NCI-H345 (cell line): ENCODE results near the gene APMAP.

Experiments used
- DNase-seq: peaks from one replicate; lab custom pipeline; 2025; lab: John Stamatoyannopoulos, UW

The APMAP gene

GRCh38 chr20:24987873-24988835, 4.4 kb downstream of the APMAP start:
- no peak for DNase-seq

GRCh38 chr20:24987244-24987643, 5.3 kb downstream of the APMAP start:
- DNase-seq: peak; percentile 31

GRCh38 chr20:24986436-24987015, 6.0 kb downstream of the APMAP start:
- DNase-seq: peak; percentile 54

DNA sequence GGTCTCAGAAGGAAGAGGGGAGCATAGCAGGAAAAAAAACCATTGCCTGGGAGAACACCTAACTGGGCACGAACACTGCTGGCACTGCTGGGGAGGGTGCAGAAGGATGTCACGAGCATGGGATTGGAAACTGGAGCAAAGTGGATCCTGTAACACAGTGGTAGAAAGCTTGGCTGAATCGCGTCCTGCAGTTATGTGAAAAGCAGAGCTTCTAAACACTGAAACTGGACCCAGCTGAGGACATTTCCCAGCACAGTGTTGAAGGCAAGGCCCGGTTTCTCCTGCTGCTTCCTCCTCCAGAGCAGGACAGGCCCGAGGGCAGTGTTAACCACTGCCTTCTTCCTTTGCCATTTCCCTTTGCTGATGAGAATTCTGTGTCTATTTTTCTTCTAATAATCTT, 6.7 kb downstream of the APMAP start:
- no peak for DNase-seq

DNA sequence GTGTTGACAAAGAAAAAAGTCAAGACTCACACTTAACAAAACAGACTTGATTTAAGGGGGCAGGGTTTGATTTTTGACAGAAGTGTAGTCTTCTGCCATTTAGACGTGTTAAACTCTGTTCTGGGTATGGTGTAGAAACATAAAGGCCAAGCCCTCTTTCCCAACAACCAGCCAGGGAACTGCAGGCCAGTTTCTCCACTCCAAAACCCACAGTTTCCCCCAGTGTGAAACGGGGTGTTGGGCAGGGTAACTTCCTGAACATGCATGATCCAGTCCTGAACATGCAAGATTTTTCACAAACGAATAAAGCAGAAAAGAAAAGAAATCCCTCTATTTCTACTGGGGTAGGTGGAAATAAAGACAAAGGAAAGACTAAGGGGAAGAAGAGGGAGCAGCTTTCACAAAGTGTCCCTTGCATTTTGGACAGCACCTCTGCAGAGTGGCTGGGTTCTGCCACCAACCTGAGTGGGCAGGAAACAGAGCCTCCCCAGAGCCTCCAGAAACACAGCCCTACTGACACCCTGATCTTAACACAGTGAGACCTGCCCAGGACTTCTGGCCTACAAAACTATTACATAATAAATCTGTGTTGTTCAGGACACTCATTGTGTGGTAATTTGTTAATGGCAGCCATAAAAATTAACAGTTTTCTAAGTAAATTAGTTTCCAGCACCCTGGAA, 7.5 kb downstream of the APMAP start:
- no peak for DNase-seq

DNA sequence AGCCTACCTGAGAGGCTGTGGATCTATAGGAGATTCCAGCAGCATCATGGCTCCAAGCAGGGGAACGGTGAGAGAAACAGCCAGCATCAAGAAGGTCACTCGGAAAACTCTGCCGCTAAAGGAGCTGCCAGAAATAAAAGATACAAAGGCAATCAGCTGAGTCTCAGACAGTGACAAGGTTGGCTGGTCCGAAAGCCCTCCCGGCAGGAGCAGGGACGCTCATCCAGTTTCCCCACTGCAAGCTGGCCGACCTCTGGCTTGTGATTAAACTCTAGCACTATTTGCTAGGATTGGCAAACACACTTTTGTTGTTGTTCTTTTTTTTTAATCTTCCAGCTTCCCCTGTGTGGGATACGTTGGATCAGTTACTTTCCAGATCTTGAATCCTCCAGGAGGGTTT, 8.7 kb downstream of the APMAP start:
- no peak for DNase-seq

DNA sequence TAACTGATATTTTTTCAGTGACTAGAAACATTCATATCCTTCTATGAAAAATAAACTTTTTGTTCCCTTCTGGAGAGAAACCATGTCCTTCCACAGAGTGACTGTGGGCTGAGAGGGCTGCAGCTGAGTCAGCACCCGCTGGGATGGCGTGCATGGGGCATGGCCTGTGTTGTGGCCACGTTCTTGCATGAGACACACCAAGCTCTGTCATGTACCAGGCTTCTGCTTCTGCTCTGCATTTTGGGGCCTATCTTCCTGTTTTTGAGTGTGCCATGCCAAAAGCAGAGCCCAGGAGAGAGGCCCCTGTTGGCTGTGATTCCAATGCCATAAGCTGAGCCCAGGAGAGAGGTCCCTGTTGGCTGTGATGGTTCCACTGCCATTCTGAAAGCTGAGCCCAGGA, 10.8 kb downstream of the APMAP start:
- DNase-seq: no peak

DNA sequence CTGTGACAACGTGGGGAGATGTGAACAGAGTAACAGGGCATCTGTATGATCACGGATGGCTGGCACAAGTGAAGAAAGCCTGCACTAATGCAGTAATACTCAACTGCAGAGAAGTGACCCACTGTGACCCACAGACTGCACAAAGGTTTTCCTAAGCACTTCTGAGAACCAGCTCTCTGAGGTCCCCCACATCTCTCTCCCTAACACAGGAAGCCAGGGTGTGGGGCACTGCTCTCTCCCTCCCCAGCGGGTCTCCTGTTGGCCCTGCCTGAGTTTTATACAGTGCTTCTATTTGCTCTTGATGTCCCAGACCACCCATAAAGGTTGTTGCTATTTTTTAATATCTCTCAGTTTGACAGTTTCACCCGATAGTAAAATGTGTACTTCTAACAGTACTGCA, 11.3 kb downstream of the APMAP start:
- DNase-seq: no peak

GRCh38 chr20:24980291-24981053, 12.1 kb downstream of the APMAP start:
- no peak for DNase-seq

DNA sequence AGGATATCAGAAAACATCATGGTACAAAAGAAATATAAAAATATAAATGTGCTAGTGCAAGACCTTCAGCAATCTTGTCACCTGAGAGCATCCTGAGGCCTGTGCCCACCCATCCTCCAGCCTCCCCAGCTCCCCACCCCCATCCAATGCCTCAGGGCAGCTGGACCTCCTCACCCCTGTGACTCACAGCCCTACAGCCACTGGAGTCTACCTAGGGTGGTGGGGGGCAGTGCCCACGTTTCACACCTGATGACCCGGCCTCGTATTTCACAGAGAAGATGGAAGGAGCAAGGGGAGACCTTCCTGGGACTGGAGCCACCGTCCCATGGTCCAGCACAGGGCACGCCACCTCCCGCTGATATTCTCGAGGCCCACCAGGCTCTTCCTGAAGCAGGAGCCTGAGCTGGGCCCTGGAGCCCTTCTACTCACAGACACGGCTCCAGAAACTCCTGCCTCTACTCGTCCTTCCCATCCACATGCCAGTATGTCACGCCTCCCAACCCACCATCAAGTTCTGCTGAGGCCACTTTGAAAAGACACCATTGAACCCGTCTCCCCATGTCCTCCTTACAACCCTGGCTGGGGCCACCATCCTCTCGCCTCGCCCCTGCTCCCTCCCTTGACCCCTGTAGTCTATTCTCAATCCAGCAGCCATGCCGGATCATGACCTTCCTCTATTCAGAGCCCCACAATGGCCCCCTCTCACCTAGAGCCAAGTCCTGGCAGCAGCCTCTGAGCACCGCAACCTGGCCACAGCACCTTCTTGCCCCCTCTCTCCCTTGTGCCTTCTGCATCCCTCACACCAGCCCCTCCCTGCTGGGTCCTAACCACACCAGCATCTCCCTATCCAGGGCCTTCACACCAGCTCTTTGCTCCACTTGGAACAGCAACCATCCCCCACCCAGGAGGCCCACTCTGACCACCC, 13.3 kb downstream of the APMAP start:
- no peak for DNase-seq

DNA sequence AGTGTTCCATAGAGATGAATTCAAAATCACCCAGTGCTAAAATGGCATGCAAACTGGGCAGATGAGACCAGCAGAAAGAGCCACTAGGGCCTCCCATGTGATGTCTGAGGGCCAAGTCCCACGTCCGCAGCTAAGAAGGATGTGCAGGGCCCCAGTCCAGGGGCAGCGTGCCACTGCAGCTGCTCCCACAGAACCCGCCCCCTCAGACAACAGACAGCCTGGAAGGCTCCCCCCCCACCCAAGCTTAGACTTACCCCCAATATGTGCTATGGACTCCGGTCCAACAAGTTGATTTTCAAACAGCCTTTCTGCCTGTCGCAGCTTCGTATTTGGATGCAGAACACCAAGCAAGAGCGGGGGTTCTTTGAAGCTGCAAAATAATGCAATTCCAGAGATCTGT, 14.0 kb downstream of the APMAP start:
- no peak for DNase-seq

DNA sequence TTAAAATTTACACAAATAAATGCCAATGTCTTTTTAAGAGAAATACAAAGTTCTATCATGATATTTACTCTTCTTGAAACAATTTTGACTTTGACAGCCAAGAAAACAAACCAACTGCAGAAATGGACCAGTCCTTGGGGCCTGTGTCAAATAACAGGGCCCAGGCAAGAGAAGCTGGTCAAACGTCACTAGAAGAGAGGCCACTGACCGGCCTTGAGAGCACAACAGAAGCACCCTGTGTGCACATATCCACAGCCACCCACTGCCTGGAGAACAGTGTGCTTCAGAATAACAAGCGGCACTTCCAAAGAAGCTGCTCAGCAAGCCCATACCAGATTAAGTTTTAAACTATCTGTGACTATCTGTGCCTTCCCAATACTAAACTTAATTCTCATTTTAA, 14.8 kb downstream of the APMAP start:
- no peak for DNase-seq

DNA sequence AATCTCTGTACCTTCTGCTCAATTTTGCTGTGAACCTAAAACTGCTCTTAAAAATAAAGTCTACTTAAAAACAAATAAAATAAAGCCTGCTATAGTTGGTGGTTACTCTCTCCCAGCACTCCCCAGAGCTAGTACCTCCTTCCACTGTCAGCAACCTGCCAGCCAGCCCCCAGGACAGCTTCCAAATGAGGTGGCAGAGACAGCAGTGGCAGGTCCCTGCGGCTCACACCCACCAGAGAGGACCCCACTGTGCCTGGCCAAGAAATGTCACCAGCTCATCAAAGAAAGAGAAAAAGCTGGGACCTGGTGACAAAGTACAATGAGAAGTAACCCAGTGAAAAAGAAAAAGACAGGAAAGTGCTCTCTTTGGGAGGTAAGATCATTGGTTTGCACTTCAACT, 15.2 kb downstream of the APMAP start:
- no peak for DNase-seq

GRCh38 chr20:24972341-24972740, 20.2 kb downstream of the APMAP start:
- no peak for DNase-seq

- DNase-seq: no peak
These were observed 21.0 kb downstream of the APMAP start for GRCh38 chr20:24971376-24972101.

- DNase-seq: no peak
These were observed 21.8 kb downstream of the APMAP start for GRCh38 chr20:24970754-24971153.

DNA sequence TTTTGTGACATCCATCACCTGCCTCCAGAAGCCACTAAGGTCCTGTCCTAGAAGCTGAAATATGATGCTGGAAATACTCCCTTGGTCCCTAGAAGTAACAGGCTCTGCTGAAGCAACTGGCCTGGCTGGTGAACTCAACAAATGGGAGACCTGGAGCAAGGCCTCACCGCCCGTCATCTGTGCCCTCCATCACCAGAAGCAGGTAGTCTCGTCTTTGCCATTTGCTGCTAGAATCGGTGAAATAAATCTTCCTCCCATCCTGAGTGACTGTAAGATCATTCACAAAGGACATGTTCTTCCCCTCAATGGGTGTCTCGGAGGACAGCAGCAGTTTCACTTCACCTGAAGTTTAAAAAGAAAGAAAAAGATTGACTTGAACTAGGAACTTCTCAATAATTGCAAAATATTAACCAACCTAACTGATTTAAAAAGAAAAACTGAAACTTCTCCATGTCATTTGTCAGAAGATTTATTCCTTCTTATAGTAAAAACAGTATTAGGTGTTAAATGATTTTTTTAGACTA, 22.5 kb downstream of the APMAP start:
- DNase-seq: no peak

DNA sequence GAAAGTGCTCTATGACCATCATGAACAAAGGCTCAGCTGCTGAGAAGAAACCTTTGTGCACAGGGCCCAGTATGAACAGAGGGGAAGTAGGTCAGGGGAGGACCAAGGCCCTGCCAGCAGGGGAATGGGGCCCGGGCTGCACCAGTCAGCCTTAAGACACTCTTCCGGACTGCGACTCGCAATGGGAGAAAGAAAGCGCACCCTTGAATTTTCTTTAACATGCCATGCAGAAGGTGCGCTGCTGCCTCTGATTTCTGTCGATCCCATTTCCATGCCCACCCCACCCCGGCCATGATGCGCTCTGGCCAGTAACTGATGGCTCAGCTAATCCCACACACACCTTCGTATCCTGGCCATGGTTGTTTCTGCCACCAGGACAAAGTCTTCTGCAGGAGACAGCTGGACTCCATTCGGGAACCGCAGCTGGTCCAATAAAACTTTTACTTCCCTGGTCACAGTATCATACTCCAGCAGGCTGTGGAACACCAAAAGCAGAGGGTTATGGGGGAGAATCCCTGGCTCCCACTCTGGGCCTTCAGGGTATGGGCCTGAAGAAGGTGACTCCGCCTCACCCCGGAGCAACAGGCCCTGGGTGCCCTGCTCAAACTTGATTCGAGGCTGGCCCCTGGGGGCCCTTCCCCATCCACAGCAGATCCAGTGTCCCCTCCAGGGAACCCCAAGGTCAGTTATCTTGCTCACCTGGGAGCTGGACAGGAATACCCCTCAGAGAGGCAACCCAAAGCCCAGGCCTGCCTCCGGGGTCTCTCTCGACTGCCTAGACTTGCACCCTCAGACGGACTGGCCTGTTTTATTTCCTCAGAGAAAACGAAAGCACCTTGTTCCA, 23.1 kb downstream of the APMAP start:
- no peak for DNase-seq

DNA sequence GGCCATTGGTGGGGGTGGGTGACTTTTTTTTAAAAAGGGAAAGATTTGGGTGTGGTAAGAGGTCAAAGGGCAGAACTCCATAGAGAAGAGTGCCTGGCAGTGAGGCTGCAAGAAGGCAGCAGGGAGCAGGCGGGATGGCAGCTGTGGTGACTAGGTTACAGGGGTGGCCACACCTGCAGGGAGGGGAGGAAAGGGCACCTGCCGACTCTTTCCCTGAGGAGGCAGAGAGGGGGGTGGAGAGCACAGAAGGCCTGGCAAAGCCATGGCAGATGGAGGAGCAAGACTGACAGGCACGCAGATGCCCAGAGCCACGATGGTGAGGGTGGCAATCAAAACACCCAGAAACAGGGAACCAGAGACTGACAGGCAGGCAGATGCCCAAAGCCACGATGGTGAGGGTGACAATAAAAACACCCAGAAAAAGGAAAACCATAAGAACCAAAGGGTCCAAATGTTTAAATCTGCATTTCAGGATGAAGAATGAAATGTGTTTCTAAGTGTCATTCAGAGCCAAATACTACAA, 24.2 kb downstream of the APMAP start:
- DNase-seq: peak; percentile 41
